Thyroid gland (tissue), 4 donors: ENCODE results near the gene SLC25A29. TPM values are rescaled to one million over a fixed set of nuclear protein-coding genes. Genes with fewer than 3 reads are reported as not detected.
"Not testable (repeated sequence)": the region's sequence is repeated elsewhere in the genome, so short reads cannot be mapped to it uniquely, and the experiment has no call there.

Source experiments
- DNase-seq, 2 donors: peaks; one replicate each; pipeline ENCODE4 v3.0.0-alpha.2; 2019
- H3K27ac ChIP-seq, 3 donors: fragments of 200-600 bp; sonication (generic); 1 replicate in 2 of 3; 2 replicates in 1 of 3; pipeline ENCODE4 v1.5.1; 2016 to 2019; ENCODE audit warnings: mild to moderate bottlenecking in 1 of 3, moderate library complexity in 1 of 3
- H3K27me3 ChIP-seq: fragments of 200-600 bp; sonication (generic); one replicate; pipeline ENCODE4 v1.5.1; 2019
- H3K36me3 ChIP-seq, 2 donors: fragments of 200-600 bp; sonication (generic); one replicate each; pipeline ENCODE4 v1.5.1; 2016 to 2019
- H3K4me1 ChIP-seq, 2 donors: fragments of 200-600 bp; sonication (generic); one replicate each; pipeline ENCODE4 v1.5.1; 2017 to 2019
- H3K4me3 ChIP-seq, 3 donors: fragments of 200-600 bp; sonication (generic); replicated peaks in 1 of 3; 1 replicate in 2 of 3; 2 replicates in 1 of 3; pipeline ENCODE4 v1.5.1; 2016; ENCODE audit warnings: mild to moderate bottlenecking in 1 of 3
- H3K9me3 ChIP-seq: fragments of 200-600 bp; sonication (generic); one replicate; pipeline ENCODE4 v1.5.1; 2017
- POLR2A ChIP-seq, 2 donors: fragments of 450-650 bp; IDR thresholded peaks; one replicate each; pipeline ENCODE4 v1.6.1; 2017; ENCODE audit warnings: antibody characterized with exemption in 2 of 2, mild to moderate bottlenecking in 2 of 2, moderate library complexity in 1 of 2
- WGBS, 2 donors: methylation state at CpG; one replicate each; pipeline ENCODE4 v1.1.5; 2017; 5-methylcytosine and 5-hydroxymethylcytosine counted together
- intact Hi-C: fragments of 100-400 bp; cut with DNase I; formaldehyde crosslinking; loops from one replicate; pipeline ENCODE4 v1.15.1; 2023
- total RNA-seq, 4 donors: library from RNA; depleted of rRNA; stranded (reverse); fragments of >200 nt; gene quantifications; one replicate each; pipeline ENCODE4 v1.2.3, GENCODE V29; 2016
- TF ChIP-seq, protein P1 (sequence below), 6 experiments: fragments of 200-600 bp in 3 of 6; fragments of 450-650 bp in 3 of 6; sonication (generic) in 3 of 6; IDR thresholded peaks; one replicate each; pipeline ENCODE4 v1.5.1; 2016 to 2019; ENCODE audit warnings: antibody characterized with exemption in 6 of 6, mild to moderate bottlenecking in 2 of 6, inconsistent platforms in 1 of 6, moderate library complexity in 1 of 6

SLC25A29 gene
- total RNA-seq, 4 donors from 2014 or later: 354 to 606 (median 433) TPM

GRCh38 chr14:100299238-100299560 lies 7.0 kb downstream of the SLC25A29 start:
- peak overlapping the region; percentile 72 to 92 (median 87) for H3K27ac ChIP-seq
- TF ChIP-seq, protein P1, sequence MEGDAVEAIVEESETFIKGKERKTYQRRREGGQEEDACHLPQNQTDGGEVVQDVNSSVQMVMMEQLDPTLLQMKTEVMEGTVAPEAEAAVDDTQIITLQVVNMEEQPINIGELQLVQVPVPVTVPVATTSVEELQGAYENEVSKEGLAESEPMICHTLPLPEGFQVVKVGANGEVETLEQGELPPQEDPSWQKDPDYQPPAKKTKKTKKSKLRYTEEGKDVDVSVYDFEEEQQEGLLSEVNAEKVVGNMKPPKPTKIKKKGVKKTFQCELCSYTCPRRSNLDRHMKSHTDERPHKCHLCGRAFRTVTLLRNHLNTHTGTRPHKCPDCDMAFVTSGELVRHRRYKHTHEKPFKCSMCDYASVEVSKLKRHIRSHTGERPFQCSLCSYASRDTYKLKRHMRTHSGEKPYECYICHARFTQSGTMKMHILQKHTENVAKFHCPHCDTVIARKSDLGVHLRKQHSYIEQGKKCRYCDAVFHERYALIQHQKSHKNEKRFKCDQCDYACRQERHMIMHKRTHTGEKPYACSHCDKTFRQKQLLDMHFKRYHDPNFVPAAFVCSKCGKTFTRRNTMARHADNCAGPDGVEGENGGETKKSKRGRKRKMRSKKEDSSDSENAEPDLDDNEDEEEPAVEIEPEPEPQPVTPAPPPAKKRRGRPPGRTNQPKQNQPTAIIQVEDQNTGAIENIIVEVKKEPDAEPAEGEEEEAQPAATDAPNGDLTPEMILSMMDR (IDR thresholded peaks at IDR 0.05): no peak
- no peak for TF ChIP-seq POLR2A (IDR thresholded peaks at IDR 0.05)
- intact Hi-C loops: no loop called here
- WGBS, 2 donors: 70 to 80% methylated on average over 6 of the region's 6 CpGs
- no peaks in the 10 kb centered on the region for H3K9me3 ChIP-seq
- DNase-seq: peak in 1 of 2 donors; percentile 3
- H3K4me1 ChIP-seq: peaks cover 82 to 97% of the 10 kb centered on the region in 2 donors
- H3K36me3 ChIP-seq: no peaks in the 10 kb centered on the region
- no peak overlapping the region for H3K4me3 ChIP-seq
- no peaks in the 10 kb centered on the region for H3K27me3 ChIP-seq

GRCh38 chr14:100298551-100299237 lies 7.5 kb downstream of the SLC25A29 start:
- intact Hi-C loops: no loop called here
- peak; percentile 33 to 61 for DNase-seq
- Histone ChIP-seq H3K27me3 (no peaks in the 10 kb centered on the region), H3K9me3 (no peaks in the 10 kb centered on the region), H3K36me3 (no peaks in the 10 kb centered on the region), H3K4me3 (no peak overlapping the region), H3K27ac (peak overlapping the region; percentile 72 to 92 (median 87)), H3K4me1 (peaks cover 81 to 97% of the 10 kb centered on the region in 2 donors)
- no peak for TF ChIP-seq POLR2A (IDR thresholded peaks at IDR 0.05)
- TF ChIP-seq, protein P1 (IDR thresholded peaks at IDR 0.05): no peak
- 64 to 76% methylated on average over 11 to 13 of the region's 14 CpGs for WGBS, 2 donors

- Histone ChIP-seq H3K4me3 (no peak overlapping the region), H3K4me1 (peaks cover 80 to 97% of the 10 kb centered on the region in 2 donors)
- intact Hi-C loops: no loop called here
Measured at GRCh38 chr14:100297320-100298300, 8.6 kb downstream of the SLC25A29 start.

GRCh38 chr14:100296729-100297128 lies 9.5 kb downstream of the SLC25A29 start:
- DNase-seq: peak in 1 of 2 donors; percentile 30
- 64 to 66% methylated on average over 11 of the region's 11 CpGs for WGBS, 2 donors
- H3K9me3 ChIP-seq, H3K27me3 ChIP-seq, intact Hi-C loops, H3K4me3 ChIP-seq: not testable (repeated sequence)
- peaks cover 13% of the 10 kb centered on the region in 2 donors for H3K36me3 ChIP-seq
- peak overlapping the region; percentile 72 to 92 (median 87) for H3K27ac ChIP-seq
- H3K4me1 ChIP-seq: peaks cover 74 to 94% of the 10 kb centered on the region in 2 donors

More at GRCh38 chr14:100297320-100298300, 8.6 kb downstream of the SLC25A29 start:
- DNase-seq: peak; percentile 96
- Histone ChIP-seq H3K27ac (peak overlapping the region; percentile 72 to 92 (median 87)), H3K9me3 (no peaks in the 10 kb centered on the region), H3K27me3 (no peaks in the 10 kb centered on the region), H3K36me3 (peaks cover 4% of the 10 kb centered on the region in 2 donors)
- TF ChIP-seq POLR2A (IDR thresholded peaks at IDR 0.05): peak in 1 of 2 donors; percentile 58
- TF ChIP-seq, protein P1 (IDR thresholded peaks at IDR 0.05): no peak
- 21 to 49% methylated on average over 17 to 23 of the region's 30 CpGs for WGBS, 2 donors

DNA sequence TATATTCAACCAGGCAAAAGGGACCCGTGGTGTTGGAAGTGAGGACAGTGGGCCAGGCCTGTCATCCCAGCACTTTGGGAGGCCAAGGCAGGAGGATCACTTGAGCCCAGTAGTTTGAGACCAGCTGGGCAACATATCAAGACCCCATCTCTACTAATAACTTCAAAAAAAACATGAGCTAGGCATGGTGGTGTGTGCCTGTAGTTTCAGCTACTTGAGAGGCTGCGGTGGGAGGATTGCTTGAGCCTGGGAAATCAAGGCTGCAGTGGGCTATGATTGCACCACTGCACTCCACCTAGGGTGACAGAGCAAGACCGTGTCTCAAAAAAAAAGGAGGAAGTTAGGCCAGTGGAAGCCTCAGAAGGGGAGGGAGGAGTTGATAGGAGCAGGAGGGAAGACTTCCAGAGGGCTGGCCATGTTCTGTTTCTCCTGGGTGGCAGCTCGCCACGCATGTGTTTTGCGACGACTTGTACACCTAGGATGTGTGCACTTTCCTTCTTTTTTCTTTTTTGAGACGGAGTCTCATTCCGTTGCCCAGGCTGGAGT lies 10.1 kb downstream of the SLC25A29 start:
- 74 to 78% methylated on average over 9 of the region's 9 CpGs for WGBS, 2 donors
- no peaks in the 10 kb centered on the region for H3K9me3 ChIP-seq
- intact Hi-C loops: no loop called here
- H3K27ac ChIP-seq: peak overlapping the region; percentile 72 to 92 (median 87)
- no peak for TF ChIP-seq POLR2A (IDR thresholded peaks at IDR 0.05)
- TF ChIP-seq, protein P1 (IDR thresholded peaks at IDR 0.05): no peak
- H3K4me3 ChIP-seq: no peak overlapping the region
- peaks cover 79 to 94% of the 10 kb centered on the region in 2 donors for H3K4me1 ChIP-seq
- H3K27me3 ChIP-seq: no peaks in the 10 kb centered on the region
- H3K36me3 ChIP-seq: peaks cover 19% of the 10 kb centered on the region in 2 donors
- DNase-seq: peak; percentile 33 to 46
